NCI-H2107 (cell line): ENCODE results near the gene PRSS38.

Experiments
- DNase-seq: peaks from one replicate; lab custom pipeline; 2025; lab: John Stamatoyannopoulos, UW

Gene PRSS38

DNA sequence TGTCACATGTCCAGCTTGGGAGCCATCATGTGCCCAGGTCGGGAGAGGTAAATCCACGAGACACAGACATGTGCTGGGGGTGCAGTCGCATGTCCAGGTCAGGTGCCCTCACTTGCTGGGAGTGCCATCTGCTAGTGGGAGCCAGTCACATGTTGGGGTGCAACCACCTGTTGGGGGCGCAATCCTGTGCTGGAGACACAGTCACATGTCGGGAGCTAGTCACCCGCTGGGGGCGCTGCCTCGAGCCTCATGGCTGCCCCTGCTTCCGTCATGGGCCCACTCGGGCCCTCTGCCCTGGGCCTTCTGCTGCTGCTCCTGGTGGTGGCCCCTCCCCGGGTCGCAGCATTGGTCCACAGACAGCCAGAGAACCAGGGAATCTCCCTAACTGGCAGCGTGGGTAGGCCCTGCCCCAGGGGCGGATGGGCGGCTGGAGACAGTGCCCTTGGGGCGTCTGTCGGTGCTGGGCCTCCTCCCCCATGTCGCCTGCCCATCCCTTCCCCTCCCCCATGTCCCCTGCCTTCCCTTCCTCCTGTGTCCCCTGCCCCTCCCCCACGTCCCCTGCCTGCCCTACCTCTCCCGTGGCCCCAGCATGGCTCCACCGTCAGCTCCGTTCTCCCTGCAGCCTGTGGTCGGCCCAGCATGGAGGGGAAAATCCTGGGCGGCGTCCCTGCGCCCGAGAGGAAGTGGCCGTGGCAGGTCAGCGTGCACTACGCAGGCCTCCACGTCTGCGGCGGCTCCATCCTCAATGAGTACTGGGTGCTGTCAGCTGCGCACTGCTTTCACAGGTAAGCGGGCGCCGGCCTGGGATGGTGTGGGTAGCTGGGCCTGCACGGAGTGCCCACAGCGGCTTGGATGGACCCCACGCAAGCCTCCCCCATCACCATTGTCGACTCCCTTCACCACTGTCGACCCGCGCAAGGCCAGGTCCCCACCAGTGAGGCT lies at the start of gene PRSS38:
PRSS38 (plus strand) TSS at position 208 of the 942 bp plus-strand sequence; CDS start at position 250, 42 bp downstream.
- DNase-seq, result no peak

DNA sequence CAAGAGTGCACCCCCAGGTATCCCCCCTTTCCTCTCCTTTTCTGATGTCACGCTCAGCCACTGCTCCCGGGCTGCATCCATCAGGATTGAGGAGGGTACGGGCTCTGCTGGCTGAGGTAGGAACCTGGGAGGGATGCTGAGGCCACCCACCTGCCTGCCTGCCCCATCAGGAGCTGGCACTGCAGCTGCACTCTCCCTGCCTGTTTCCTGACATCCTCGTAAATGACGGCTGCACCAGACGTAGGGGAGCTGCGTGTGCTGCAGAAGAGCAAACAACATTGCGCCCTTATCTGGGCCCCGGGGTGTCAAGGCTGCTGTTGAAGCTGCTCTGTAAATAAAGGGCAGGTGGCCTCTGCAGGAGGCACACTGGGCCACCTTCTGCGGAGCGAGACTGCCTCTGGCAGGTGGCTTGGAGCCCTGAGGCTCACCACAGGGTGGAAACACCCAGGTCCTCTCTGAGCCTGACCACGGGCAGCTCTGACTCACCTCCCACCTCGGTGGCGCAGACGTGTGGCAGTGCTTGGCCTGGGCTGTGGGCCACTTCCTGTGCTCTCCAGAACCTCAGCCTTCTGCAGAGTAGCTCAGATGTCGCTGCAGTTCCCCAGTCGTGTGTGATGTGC lies 49.4 kb upstream of the PRSS38 start:
- peak; percentile 84 for DNase-seq

DNA sequence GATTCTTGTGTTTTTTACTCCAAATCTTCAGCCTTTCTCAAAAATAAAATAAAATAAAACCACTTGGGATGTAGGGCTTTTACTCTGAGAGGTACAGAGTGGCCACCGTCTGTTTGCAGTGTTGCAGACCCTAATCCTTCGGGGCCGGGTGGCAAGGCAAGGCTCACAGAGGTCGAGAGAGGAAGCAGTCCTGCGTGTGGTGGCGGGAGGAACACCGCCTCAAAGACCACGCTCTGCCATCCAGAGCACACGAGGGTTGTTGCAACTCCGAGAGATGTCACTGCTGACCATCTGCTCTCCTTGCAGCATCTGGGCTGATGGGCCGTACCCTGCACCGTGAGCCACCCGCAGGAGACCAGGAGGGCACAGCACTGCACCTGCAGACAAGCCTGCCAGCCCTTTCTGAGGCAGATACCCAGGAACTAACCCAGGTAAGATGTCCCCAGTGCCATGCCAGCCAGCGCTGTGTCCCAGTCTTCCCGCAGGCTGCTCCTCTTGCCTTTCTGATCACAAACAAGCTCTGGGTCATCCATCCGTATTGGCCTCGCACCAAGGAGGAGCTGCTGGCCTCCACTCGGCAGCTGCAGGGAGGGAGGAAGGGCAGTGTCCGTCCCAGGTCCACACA lies 48.7 kb upstream of the PRSS38 start:
- no peak for DNase-seq

DNA sequence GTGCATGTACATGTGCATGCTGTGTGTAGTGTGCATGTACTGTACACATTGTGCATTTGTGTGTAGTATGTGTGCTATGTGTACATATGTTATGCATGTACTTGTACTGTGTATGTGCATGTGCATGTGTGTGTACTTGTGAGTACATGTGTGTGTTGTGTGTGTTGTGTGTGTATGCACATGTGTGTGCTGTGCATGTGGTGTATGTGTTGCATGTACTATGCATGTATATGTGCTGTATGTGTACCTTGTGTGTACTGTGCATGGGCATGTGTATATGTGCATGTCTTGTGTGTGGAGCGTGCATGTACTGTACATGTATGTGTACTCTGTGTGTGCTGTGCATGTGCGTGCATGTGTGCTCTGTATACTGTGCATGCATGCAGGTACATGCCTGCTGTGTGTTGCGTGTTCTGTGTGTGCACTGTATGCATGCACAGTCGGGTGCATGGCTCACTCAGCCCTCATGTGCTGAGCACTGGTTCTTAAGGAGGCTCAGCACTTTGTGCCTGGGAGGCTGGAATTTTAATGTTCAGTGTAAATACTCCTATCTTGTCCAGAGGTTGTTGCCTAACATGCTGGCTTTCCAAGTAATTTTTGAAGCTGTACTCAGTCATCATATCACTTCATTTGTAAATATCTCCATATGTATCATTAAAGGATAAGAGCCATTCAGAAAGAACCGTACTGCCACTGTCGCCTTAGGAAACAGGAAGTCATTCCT lies 47.9 kb upstream of the PRSS38 start:
- DNase-seq, result no peak

DNA sequence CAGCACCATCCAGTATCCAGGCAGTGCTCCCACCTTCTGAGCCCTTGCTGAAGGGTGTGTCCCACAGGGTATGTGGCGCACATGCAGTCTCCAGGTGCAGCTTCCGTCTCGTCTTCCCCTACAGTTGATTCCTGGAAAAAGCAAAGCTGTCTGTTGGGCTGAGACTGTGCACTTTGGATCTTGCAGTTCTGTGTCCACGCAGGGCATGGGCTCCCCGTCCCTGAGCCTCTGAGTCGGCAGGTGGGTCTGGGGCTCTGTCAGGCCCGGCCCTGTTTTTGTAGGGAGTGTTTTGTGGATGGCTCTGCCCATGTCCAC lies 47.4 kb upstream of the PRSS38 start:
- DNase-seq, result no peak

DNA sequence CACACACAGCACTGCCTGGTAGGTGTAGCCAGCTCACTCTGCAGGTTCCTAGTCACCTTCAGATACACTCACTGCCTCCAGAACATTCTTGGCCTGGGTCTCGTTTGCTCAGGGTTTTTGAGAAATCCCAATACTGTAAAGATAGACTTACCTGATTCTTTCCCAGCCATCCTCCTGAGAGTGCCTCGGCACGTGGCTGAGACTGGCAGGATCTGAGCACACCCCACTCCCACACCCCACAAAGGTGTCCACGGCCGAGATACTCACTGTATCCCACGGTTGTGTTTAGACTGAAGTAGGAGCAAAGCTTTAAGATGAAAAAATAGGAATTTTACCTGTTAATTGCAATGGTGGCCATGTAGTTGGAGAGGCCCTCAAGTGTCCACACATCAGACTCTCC lies 46.8 kb upstream of the PRSS38 start:
- DNase-seq, result no peak

DNA sequence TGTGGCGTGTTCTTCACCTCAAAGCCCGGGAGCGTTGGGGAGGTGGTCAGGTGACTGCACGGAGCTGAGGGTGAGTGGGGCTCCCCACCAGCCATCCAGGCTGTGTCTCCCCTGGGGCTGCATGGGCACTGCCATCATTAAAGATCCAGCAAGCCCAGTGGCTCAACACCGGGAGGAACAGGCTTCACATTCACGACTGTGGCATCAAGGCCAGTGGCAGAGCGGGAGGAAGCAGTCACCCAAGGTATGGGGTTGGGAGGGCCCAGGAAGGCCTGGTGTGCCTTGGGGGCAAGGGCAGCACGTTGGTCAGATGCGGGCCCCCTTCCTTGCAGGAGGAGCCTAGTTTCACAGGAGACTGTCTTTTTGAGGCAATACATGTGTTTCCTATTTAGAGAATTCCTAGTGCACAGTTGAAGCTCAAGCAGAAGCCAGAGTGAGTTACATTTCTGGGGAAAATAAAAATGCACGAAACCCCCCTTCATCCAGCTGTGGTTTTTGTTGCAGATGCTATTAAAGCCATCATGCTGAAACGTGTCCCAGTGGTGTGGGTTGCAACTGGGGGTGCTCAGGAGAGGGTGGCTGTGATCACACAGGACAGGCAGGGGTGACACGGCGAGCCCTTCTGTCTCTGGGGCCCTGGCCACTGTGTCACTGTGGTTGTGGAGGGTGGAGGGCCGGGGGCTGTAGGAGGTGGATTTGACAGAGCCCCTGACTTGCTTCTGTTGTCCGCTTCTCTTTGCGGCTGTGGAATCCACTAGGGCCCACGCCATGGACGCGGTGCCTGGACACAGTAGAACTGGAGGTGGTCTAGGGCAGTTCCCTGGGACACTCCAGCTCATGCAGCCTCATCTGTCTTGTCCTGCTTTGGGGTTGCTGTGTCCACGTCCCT lies 46.2 kb upstream of the PRSS38 start:
- DNase-seq, result no peak

DNA sequence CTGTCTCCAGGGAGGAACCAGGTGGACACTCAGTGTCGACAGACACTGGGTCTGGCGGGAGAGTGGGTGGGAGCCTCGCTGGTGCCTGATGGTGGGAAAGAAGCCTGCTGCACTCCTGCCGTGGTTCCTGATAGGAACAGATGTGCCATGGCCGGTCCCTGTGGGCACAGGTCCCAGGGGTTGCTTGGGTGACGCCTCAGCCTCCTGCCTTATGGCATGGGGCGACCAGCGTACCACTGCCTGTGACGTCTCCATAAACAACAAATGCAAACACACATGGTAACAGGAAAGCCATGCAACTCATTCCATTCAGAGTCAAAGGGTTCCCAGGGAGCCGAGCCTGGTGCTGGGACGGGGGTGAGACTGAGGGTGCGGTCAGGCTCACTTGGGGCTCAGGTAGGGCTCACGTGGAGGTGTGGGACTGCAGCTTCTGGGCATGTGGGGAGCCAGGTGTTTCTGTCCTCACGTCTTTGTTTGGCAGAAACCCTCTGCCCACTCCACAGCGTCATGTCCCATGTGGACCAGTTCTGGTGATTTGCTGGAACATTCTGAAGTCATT lies 45.5 kb upstream of the PRSS38 start:
- no peak for DNase-seq

DNA sequence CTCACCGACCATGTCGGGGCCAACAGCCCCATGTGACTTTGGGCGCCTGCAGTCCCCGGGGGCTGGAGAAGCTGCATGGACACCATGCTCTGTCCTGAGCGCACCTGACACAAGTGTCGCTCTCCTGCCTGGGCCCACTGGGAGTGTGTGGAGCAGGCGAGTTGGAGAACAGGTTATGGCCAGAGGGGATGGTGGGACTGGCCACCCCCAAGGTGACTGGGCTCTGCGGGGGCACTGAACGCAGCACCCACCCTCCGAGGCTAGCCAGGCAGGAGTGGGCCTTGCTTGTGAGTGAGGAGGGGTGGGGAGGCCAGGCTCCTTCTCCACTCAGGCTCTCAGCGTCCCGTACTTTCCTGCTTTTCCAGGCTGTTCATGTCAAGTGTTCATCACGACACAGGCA lies 44.7 kb upstream of the PRSS38 start:
- no peak for DNase-seq

DNA sequence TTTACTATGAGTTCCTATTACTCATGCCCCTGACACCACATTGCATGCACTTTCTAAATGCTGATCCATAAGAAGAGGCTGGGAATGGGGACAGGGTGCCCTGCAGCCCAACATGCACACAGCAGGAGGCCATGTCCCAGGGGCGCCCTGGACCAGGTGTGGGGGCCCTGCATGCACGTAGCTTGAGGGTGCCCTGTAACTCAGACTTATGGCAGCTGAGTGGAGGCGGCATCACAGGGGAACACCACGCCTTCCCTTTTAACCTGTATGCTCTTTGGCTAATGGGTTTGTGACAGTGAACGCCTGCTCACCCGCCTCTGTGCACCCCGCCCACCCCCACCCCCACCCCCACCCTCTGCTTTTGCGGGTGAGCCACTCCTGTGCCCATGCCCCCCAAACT lies 44.1 kb upstream of the PRSS38 start:
- no peak for DNase-seq

DNA sequence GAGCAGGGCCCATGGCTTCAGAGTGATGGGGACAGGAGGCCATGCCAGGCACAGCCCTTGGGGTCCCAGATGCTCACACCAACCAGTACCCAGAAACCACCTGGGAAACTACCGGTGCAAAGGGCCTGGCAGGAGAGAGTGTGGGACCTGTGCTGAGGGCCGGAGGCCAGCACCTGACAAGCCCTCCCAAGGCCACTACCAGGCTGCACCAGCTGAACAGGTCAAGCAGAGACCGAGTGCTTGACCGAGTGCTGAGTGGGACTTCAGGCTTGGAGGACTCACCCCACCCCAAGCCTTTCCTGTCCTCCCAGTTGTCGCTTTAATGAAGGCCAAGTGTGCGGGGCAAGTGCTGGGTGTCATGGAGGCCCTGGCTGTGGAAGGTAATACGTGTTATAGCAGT lies 43.7 kb upstream of the PRSS38 start:
- DNase-seq, result no peak

DNA sequence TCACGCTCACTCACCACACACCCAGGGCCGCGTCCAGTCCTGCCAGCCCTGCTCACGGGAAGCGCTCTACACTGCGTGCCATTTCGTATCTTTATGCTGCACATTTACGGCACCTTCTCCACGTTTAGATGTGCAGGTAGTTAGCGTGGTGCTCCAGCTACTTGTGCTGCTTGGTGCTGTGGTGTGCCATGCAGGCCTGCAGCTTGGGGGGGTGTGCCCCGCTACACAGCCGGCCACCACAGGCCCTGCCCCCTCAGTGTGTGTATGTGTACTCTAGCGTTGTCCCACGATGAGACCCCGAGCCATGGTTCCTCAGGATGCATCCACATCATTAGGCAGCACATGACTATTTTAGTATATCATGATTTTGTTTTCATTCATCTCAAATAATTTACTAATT lies 41.9 kb upstream of the PRSS38 start:
- no peak for DNase-seq

DNA sequence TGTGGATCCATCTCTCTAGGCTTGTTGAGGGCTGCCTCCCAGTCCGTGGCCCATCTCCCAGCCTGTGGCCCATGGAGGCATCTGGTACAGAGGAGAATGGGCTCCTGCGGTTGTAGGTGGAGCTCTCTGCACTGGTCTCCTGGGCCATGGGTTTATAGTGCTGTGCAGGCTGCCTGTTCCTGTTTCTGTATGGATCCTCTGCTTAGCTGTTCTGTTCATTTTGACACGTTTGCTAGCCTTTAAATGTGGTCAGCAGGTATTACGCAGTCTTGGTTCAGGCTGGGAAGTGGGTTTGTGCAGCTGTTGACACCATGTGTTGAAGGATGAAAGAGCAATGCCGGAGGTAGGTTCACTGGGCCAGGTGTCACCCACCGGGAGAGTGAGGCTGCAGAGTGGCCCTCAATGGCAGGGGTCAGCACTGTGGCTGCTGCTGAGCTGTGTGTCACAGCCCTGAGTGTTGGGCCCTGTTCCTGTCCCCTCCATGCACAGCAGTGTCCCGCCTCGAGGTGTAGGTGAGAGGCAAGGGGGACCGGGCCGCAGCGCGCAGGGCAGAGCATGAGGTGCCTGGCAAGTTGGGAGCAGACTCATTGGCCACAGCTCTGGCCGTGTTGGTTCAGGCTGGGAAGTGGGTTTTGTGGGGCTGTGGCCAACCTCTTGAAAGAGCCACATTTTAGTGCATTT lies 41.3 kb upstream of the PRSS38 start:
- peak; percentile 64 for DNase-seq

DNA sequence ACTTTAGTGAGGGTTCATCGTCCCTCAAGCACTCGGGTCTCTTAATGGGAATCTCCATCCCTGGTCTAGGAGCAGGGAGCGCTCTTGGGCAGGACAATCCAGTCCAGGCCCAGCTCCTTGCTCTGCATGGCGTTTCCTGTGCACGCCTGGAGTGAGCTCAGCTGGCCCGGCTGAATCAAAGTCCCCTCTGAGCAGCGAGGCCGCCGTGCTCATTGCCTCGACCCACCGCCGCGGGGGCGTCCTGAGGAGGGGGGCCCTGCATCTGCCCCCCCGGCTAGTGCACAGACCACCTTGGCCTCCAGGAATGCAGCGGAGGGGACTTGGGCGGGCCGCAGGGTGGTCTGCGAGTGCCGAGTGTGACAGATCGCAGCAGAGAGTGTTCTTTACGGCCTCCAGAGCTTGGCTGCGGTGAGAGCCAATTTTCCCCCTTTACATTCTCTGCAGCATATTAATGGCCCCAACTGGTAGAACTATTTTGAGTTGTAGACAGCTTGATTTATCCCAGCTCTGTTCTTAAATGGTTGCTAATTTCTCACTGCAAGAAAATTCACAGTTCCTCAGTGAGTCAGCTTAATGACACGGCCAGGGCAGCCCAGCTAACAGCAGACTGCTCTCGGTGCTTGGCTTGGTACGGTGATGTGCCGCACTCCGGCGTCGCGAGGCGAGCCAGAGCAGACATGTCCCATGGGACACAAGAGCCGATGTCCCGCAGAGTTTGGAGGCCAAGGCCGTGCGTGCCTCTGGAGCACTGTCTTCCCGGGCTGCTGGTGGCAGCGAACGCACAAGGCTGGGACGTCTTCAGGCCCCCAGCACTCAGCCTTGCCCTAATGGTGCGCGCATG lies 40.4 kb upstream of the PRSS38 start:
- DNase-seq, result no peak

DNA sequence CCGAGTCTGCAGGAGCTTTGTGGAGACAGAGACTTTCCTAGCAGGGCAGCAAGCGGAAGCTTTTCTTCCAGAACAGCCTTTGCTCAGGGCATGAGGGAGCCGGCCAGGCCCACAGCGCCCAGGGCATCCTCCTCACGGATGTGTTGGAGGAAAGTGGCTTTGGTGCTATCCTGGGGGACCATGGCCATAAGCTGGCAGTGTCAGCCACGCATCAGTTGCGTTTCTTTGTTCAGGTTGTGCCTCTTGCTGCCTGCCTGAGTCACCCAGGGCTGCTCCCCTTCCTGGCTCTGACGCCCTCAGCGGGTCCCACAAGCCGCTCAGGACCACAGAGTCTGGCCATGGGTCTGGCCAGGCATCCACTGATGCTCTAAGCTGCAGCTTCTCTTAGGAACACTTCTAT lies 39.6 kb upstream of the PRSS38 start:
- DNase-seq, result no peak

DNA sequence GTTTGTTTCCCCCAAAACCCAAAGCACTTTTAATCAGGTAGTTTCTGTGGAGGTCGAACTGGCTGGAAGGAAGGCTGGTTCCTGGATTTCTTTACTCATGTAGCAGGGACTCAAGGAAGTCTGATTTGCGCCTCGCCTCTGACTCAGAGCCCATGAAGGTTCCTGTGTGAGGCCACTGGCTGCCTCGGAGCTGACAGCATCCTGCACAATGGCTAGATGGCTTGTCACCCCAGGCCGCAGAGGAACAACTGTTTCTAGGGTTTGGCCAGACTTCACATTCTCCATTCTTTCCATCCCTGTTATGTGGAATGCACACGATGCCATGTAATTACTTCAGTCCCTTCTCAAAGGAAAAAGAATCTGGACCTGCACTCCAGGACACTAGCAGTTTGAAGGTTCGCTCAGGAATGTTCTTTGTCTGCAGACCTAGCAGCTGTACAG lies 39.1 kb upstream of the PRSS38 start:
- DNase-seq, result no peak

DNA sequence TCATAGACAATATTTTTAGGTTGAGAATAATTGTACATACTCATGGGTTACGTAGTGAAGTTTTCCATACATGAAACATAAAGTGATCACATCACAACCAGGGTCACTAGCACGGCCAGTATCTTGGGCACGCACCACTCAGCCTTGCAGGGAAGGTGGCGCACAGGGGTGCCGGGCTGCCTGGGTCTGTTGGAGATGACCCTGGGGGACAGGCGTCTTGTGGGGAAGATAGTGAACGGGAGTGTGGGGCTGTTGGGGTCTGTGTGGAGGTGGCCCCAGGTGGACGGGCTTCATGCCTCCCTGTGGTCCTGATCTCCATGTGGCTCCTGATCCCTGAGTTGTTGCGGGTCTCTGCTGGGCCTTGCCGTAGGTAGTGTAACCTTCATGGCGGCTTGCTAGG lies 38.3 kb upstream of the PRSS38 start:
- DNase-seq, result no peak

DNA sequence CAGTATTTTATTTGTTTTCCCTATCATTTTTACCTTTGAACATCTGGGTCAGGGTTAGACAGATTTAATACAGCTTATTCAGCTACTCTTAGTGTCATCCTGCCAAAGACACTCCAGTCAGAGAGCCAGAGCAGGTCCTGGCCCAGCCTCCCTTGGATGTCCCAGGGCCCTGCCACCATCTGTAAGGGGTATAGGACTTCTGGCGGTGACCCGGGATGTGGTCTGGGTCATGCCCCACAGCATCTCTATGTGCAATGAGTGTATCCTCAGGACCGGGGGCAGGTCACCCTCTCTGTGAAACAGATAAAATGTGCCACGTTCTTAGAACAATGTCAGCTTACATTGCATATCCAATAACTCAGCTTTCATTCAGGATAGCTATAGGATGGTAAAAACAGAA lies 37.8 kb upstream of the PRSS38 start:
- DNase-seq, result no peak

DNA sequence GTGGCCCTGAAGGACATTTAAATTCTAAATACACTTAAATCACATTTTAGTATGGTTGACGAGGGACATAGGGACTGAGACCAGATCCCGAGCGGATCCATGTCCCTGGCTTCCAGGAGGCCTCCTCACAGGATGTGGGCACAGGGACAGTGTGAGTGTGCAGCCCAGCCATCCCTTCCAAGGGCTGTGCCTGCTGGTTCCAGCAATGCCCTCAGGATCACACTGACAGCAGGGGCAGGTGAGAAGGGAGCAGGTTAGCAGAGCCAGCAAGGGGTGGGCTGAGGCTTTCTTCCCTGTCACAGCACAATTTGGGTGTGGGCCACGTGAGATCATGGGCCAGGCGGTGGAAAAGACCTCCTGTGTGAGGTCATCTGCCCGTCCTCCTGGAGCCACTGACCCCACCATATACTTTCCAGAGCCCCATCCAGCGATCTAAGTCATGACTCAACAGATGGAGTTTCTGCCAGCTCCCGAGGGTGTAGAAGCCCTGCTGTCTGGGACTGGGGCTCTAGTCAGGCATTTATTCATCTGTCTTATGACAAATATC lies 37.0 kb upstream of the PRSS38 start:
- no peak for DNase-seq
